Islet of Langerhans (tissue), 1 donor: Measurements from ENCODE around the gene BRPF1.

Experiments used
- FAIRE-seq: peaks from one replicate; lab custom pipeline; 2011; peaks lifted over from hg19 to GRCh38; lab: Jason Lieb, UNC

BRPF1 gene

DNA sequence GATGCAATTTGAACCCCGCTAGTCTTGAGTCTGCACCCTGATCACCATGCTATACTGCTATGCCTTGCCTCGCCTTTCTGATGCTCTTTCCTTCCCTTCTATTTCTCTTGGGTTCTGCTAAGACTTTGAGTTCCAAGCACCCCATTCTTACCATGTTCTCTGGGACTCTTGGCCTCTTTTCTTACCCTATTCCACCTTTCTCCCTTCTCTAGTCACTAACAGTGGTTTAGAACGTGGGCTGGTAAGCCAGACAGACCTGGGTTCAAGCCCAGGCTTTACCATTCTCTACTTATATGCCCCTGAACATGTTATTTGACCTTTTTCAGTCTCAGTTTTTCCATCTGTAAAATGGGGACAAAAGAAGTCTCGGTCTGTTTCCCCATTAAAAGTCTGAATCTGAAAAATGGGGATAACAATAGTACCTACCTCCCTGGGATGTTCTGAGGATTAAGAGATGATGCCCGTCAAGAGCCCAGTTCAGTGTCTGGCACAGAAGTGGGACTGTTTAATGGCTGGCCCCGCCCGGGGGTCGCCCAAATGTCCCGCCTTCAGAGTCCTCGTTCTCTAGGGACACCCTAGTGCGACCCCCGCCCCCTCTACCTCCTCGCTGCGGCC is 60.4 kb downstream of the BRPF1 start:
- no peak for FAIRE-seq

DNA sequence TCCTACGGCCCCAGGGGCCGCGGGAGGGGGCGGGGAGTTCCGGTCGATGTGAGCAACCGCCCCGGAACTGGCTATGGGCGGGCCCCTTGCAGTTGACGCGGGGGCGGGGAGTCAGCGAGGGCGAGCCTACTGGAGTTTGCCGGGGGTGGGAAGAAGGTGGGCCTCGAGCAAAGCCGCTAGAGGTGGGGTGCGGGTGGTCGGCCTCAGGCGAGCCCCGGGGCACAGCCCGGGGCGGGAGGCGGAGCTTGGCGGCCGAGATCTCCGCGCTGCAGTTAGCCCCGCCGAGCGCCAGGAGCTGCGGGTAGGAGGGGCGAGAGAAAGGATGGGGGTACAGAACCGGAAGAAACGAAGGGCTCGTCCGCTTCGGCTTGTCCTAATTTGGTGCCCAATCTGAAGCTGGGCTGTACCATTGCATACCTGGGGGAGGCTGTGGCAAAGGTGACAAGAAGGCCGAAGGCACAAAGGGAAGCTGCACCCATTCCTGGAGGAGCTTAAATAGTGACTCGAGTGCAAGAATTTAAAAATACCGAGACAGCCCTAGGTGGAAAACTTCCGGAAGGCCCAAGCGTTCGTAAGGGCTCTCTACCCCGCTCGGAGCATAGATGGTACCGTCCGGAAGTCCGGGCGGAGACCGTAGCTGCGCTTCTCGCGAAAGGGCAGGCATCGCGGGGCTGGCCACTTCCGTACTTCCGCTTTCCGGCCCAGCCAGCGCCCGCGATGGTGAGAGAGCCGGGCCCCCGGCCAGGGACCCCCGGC is 61.0 kb downstream of the BRPF1 start, which contains the start of the genes ARPC4 and TADA3:
Gene ARPC4, plus strand, starts transcription at position 678 of the 756 bp plus-strand sequence. Its CDS starts 40 bp downstream, at position 718.
Gene TADA3, minus strand, starts transcription at position 69 of the 756 bp plus-strand sequence. CDS start 1,007 bp downstream, outside the sequence.
- no peak for FAIRE-seq

DNA sequence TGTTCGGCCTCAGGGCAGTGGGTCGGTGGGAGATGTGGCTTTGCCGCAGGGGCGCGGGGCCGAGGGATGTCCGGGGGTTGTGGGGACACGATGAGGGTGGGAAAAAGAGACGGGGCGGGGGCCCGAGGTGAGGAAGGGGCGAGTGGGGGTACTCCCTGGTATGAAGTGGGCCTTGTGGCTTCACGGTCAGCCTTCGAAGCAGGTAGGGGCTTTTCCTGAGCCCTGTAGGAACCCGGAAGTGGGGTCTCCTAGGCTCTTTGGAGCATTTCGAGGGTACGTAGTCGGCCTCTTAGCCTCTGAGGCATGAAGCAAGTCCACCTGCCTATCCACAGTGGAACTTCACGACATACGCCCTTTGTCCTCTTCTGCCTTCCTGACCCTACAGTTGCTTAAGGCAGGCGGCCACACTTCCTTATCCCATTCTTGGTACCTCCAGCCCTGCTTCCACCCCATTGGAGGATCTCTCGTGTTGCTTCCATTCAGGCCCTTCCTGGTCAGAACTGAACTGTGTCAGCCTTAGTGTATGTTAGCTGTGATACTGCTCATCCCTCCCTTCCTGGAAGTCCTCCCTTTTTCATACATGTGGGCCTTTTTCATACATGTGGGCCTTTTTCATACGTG is 61.7 kb downstream of the BRPF1 start:
- FAIRE-seq = no peak

DNA sequence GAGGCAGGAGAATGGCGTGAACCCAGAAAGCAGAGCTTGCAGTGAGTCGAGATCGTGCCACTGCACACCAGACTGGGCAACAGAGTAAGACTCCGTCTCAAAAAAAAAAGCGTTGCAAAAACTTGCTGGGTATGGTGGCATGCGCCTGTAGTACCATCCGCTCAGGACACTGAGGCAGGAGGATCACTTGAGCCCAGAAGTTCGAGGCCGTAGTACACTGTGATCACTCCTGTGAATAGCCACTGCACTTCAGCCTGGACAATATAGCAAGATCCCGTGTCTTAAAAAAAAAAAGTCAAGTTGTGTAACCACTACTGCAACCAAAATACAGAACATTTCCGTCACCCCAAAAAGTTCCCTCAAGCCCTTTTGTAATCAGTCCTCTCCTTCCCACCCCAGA is 62.9 kb downstream of the BRPF1 start:
- no peak for FAIRE-seq

DNA sequence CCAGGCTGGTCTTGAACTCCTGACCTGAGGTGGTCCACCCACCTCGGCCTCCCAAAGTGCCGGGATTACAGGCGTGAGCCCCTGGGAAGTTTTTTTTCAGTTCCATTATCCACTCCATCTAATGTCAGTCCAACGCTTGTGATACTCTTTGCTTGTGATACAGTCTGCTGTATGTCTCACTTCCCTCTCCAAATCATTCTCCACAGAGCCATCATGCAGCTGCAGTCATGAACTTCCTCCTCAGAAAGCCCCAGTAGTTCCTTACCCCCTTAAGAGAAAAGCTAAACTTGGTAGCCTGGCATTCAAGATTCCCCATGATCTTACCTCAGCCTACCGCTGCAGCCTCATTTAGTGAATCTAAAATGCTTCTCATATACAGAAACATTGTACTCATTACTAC is 63.7 kb downstream of the BRPF1 start:
- FAIRE-seq = no peak

DNA sequence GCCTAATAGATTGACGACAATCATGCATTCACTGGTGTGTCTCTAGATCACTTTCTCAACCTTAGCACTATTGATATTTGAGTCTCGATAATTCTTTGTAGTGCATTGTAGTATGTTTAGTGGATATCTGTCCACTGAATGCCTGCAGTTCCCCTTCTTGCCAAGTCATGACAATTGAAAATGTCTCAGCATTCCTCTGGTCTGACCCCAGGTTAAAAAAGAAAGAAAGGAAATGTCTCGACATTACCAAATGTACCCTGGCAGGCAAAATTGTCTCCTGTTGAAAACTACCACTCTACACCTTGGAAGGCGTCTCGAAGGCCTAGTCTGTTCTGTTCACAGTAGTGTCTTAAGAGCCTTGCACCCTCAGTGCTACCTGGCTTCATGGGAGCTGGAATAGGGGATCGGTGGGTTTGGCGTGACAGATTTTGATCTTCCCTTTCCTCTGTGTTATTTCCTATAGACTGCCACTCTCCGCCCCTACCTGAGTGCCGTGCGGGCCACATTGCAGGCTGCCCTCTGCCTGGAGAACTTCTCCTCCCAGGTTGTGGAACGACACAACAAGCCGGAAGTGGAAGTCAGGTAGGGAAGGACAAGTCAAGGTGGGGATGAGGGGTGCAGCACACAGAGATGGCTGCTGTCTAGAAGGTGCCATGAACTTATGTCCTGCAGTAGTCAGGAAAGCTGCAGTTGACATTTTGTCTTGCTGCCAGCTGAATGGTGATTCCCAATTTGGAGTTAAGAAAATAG is 65.8 kb downstream of the BRPF1 start:
- no peak for FAIRE-seq
